ENCODE data around the gene HPSE2.

Gene HPSE2

GRCh38 chr10:98644466-98644865 is 591.2 kb downstream of the HPSE2 start:
- Mint-ChIP-seq H3K36me3 (no peaks in the 10 kb centered on the region), H3K9me3 (ENCODE audit: low read depth) (no peaks in the 10 kb centered on the region), H3K4me1 (ENCODE audit: low read depth) (no peaks in the 10 kb centered on the region)

GRCh38 chr10:98642281-98642680 is 593.4 kb downstream of the HPSE2 start:
- Mint-ChIP-seq H3K9me3 (ENCODE audit: low read depth) (no peaks in the 10 kb centered on the region), H3K27ac (no peak overlapping the region), H3K4me3 (no peak overlapping the region), H3K36me3 (no peaks in the 10 kb centered on the region), H3K27me3 (peaks cover 13% of the 10 kb centered on the region), H3K4me1 (ENCODE audit: low read depth) (no peaks in the 10 kb centered on the region)

More at GRCh38 chr10:98644466-98644865, 591.2 kb downstream of the HPSE2 start:
- Mint-ChIP-seq H3K27me3 (peaks cover 16% of the 10 kb centered on the region), H3K4me3 (no peak overlapping the region), H3K27ac (no peak overlapping the region)

- Mint-ChIP-seq H3K27ac (no peak overlapping the region), H3K36me3 (no peaks in the 10 kb centered on the region), H3K9me3 (ENCODE audit: low read depth) (no peaks in the 10 kb centered on the region), H3K4me1 (ENCODE audit: low read depth) (no peaks in the 10 kb centered on the region), H3K4me3 (no peak overlapping the region), H3K27me3 (peaks cover 8% of the 10 kb centered on the region)
These were observed 596.7 kb downstream of the HPSE2 start for GRCh38 chr10:98638920-98639319.

- H3K27ac Mint-ChIP-seq = no peak overlapping the region
- H3K9me3 Mint-ChIP-seq (ENCODE audit: low read depth) = no peaks in the 10 kb centered on the region
- no peaks in the 10 kb centered on the region for H3K36me3 Mint-ChIP-seq
- peaks cover 7% of the 10 kb centered on the region for H3K27me3 Mint-ChIP-seq
- no peak overlapping the region for H3K4me3 Mint-ChIP-seq
- H3K4me1 Mint-ChIP-seq (ENCODE audit: low read depth) = no peaks in the 10 kb centered on the region
These were observed 598.7 kb downstream of the HPSE2 start for GRCh38 chr10:98636921-98637329.

GRCh38 chr10:98632456-98633150 is 603.0 kb downstream of the HPSE2 start:
- no peaks in the 10 kb centered on the region for H3K4me1 Mint-ChIP-seq (ENCODE audit: low read depth)
- no peaks in the 10 kb centered on the region for H3K9me3 Mint-ChIP-seq (ENCODE audit: low read depth)
- H3K36me3 Mint-ChIP-seq = no peaks in the 10 kb centered on the region
- no peak overlapping the region for H3K4me3 Mint-ChIP-seq
- H3K27me3 Mint-ChIP-seq = peaks cover 11% of the 10 kb centered on the region
- no peak overlapping the region for H3K27ac Mint-ChIP-seq

- Mint-ChIP-seq H3K27me3 (peaks cover 6% of the 10 kb centered on the region), H3K36me3 (no peaks in the 10 kb centered on the region), H3K27ac (no peak overlapping the region), H3K4me3 (no peak overlapping the region), H3K9me3 (ENCODE audit: low read depth) (no peaks in the 10 kb centered on the region), H3K4me1 (ENCODE audit: low read depth) (no peaks in the 10 kb centered on the region)
These were observed 607.4 kb downstream of the HPSE2 start for GRCh38 chr10:98628206-98628605.

GRCh38 chr10:98627711-98628110 is 607.9 kb downstream of the HPSE2 start:
- Mint-ChIP-seq H3K36me3 (no peaks in the 10 kb centered on the region), H3K27ac (no peak overlapping the region), H3K27me3 (peaks cover 6% of the 10 kb centered on the region), H3K4me3 (no peak overlapping the region), H3K9me3 (ENCODE audit: low read depth) (no peaks in the 10 kb centered on the region), H3K4me1 (ENCODE audit: low read depth) (no peaks in the 10 kb centered on the region)

GRCh38 chr10:98624963-98625362 is 610.7 kb downstream of the HPSE2 start:
- no peaks in the 10 kb centered on the region for H3K9me3 Mint-ChIP-seq (ENCODE audit: low read depth)
- peaks cover 1% of the 10 kb centered on the region for H3K27me3 Mint-ChIP-seq
- no peaks in the 10 kb centered on the region for H3K36me3 Mint-ChIP-seq
- no peak overlapping the region for H3K27ac Mint-ChIP-seq
- no peak overlapping the region for H3K4me3 Mint-ChIP-seq
- H3K4me1 Mint-ChIP-seq (ENCODE audit: low read depth) = no peaks in the 10 kb centered on the region

- Mint-ChIP-seq H3K4me3 (no peak overlapping the region), H3K4me1 (ENCODE audit: low read depth) (peaks cover 2% of the 10 kb centered on the region), H3K27me3 (peaks cover 1% of the 10 kb centered on the region), H3K36me3 (no peaks in the 10 kb centered on the region), H3K27ac (no peak overlapping the region), H3K9me3 (ENCODE audit: low read depth) (no peaks in the 10 kb centered on the region)
These were observed 612.5 kb downstream of the HPSE2 start for GRCh38 chr10:98623176-98623575.

- no peaks in the 10 kb centered on the region for H3K36me3 Mint-ChIP-seq
- H3K9me3 Mint-ChIP-seq (ENCODE audit: low read depth) = no peaks in the 10 kb centered on the region
- H3K27ac Mint-ChIP-seq = no peak overlapping the region
- H3K4me3 Mint-ChIP-seq = no peak overlapping the region
- H3K27me3 Mint-ChIP-seq = peaks cover 1% of the 10 kb centered on the region
- peaks cover 2% of the 10 kb centered on the region for H3K4me1 Mint-ChIP-seq (ENCODE audit: low read depth)
These were observed 614.0 kb downstream of the HPSE2 start for GRCh38 chr10:98621630-98622029.

- H3K9me3 Mint-ChIP-seq (ENCODE audit: low read depth) = no peaks in the 10 kb centered on the region
- H3K27ac Mint-ChIP-seq = no peak overlapping the region
- H3K36me3 Mint-ChIP-seq = no peaks in the 10 kb centered on the region
- H3K4me1 Mint-ChIP-seq (ENCODE audit: low read depth) = peaks cover 2% of the 10 kb centered on the region
- peaks cover 1% of the 10 kb centered on the region for H3K27me3 Mint-ChIP-seq
- no peak overlapping the region for H3K4me3 Mint-ChIP-seq
These were observed 615.1 kb downstream of the HPSE2 start for GRCh38 chr10:98620503-98620902.

GRCh38 chr10:98619446-98619845 is 616.2 kb downstream of the HPSE2 start:
- Mint-ChIP-seq H3K36me3 (no peaks in the 10 kb centered on the region), H3K4me1 (ENCODE audit: low read depth) (peaks cover 2% of the 10 kb centered on the region), H3K4me3 (no peak overlapping the region), H3K27me3 (no peaks in the 10 kb centered on the region), H3K27ac (no peak overlapping the region), H3K9me3 (ENCODE audit: low read depth) (no peaks in the 10 kb centered on the region)

- H3K27me3 Mint-ChIP-seq = peaks cover 1% of the 10 kb centered on the region
- H3K4me3 Mint-ChIP-seq = no peak overlapping the region
- H3K27ac Mint-ChIP-seq = no peak overlapping the region
- H3K36me3 Mint-ChIP-seq = no peaks in the 10 kb centered on the region
- peaks cover 2% of the 10 kb centered on the region for H3K4me1 Mint-ChIP-seq (ENCODE audit: low read depth)
- no peaks in the 10 kb centered on the region for H3K9me3 Mint-ChIP-seq (ENCODE audit: low read depth)
These were observed 617.6 kb downstream of the HPSE2 start for GRCh38 chr10:98617906-98618520.

- no peaks in the 10 kb centered on the region for H3K4me1 Mint-ChIP-seq (ENCODE audit: low read depth)
- no peak overlapping the region for H3K27ac Mint-ChIP-seq
- H3K9me3 Mint-ChIP-seq (ENCODE audit: low read depth) = no peaks in the 10 kb centered on the region
- H3K4me3 Mint-ChIP-seq = no peak overlapping the region
- H3K27me3 Mint-ChIP-seq = peaks cover 9% of the 10 kb centered on the region
- no peaks in the 10 kb centered on the region for H3K36me3 Mint-ChIP-seq
These were observed 622.2 kb downstream of the HPSE2 start for GRCh38 chr10:98613446-98613845.

GRCh38 chr10:98611436-98611835 is 624.2 kb downstream of the HPSE2 start:
- no peaks in the 10 kb centered on the region for H3K36me3 Mint-ChIP-seq
- peaks cover 14% of the 10 kb centered on the region for H3K27me3 Mint-ChIP-seq
- H3K27ac Mint-ChIP-seq = no peak overlapping the region
- no peaks in the 10 kb centered on the region for H3K4me1 Mint-ChIP-seq (ENCODE audit: low read depth)
- H3K4me3 Mint-ChIP-seq = no peak overlapping the region
- H3K9me3 Mint-ChIP-seq (ENCODE audit: low read depth) = no peaks in the 10 kb centered on the region

GRCh38 chr10:98610836-98611235 is 624.8 kb downstream of the HPSE2 start:
- Mint-ChIP-seq H3K27ac (no peak overlapping the region), H3K4me3 (no peak overlapping the region), H3K9me3 (ENCODE audit: low read depth) (no peaks in the 10 kb centered on the region), H3K36me3 (no peaks in the 10 kb centered on the region), H3K27me3 (peaks cover 14% of the 10 kb centered on the region), H3K4me1 (ENCODE audit: low read depth) (no peaks in the 10 kb centered on the region)
